Smooth muscle cell of bladder (primary cell): ENCODE measurements around the gene IGFBPL1. TPM values are rescaled to one million over a fixed set of nuclear protein-coding genes. Genes with fewer than 3 reads are reported as not detected.

Experiments
- total RNA-seq: library from RNA; depleted of rRNA; stranded (reverse); fragments of >200 nt; gene quantifications from 2 replicates; pipeline ENCODE4 v1.2.3, GENCODE V29; 2014

The IGFBPL1 gene, protein sequence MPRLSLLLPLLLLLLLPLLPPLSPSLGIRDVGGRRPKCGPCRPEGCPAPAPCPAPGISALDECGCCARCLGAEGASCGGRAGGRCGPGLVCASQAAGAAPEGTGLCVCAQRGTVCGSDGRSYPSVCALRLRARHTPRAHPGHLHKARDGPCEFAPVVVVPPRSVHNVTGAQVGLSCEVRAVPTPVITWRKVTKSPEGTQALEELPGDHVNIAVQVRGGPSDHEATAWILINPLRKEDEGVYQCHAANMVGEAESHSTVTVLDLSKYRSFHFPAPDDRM
- under 0.01 TPM in 1 of 2 replicates, not detected in the other for total RNA-seq

DNA sequence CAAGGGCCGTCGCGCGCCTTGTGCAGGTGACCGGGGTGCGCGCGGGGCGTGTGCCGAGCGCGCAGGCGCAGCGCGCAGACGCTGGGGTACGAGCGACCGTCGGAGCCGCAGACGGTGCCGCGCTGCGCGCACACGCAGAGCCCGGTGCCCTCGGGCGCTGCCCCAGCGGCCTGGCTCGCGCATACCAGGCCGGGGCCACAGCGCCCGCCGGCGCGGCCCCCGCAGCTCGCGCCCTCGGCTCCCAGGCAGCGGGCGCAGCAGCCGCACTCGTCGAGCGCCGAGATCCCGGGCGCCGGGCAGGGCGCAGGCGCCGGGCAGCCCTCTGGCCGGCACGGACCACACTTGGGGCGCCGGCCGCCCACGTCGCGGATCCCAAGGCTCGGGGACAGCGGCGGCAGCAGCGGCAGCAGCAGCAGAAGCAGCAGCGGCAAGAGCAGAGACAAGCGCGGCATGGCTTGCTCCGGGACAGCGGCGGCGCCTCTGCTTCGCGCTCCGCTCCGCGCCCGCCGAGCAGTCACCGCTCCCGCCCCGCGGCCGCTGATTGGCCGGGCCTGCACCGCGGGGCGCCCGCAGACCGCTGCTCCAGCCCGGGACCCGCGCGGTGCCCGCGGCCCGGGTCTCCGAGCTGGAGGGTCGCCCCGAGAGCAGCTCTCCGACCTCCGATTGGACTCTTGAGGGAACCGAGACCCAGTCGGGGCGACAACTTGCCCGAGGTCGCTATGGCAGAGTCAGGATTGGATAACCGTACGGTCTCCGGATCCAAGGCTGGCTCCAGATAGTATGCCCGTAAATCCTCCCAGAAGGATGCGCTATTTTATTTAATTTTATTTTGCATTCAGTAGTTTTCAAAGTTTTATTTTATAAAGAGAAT is at the start of gene IGFBPL1:
TSS of gene IGFBPL1 (minus strand) at position 482 of the 871 bp plus-strand sequence. CDS start at position 452, 30 bp downstream.

DNA sequence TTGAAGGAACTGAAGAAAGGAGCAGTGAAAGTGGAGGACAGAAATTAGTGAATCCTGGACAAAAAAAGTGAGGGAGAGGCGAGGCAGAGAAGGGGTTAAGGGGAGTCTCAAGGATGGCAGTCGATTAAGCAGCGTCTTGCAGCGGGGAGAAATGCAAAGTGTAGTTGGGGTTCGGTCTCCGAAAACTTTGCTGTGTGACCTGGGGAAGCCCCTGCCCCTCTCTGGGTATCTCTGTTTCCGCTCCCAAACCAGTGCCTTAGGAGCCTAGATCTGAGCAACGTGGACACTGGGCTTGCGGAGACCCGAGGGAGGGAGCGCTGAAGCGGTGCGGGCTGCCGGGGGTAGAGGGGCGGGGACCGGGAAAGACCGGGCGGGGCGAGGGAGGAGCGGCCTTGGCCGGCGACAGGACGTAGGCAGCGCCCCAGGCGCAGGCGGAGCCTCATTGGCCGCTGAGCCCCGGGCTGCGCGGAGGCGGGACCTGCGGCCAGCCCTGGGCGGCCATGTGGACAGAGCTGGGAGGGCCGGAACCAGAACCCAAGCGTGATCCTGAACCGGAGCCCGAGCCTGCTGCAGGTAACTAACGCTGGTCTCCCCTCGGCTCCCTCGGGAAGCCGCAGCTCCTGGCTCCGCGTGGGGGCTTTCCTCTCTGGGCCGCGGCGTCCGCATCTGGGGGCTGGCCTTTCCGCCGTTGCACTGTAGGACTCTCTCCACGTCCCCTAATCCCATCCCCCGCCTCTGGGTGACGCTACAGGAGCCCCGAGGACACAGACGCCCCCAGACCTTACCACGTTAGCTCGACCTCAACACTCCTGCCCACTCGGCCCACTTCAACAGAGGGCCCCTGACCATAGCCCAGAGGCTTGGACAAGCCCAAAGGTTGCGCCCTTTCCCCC is 31.8 kb downstream of the IGFBPL1 start, which contains the start of gene ALDH1B1:
TSS of gene ALDH1B1 (plus strand) at position 468 of the 893 bp plus-strand sequence. CDS start 3,047 bp downstream, outside the sequence.

Other genes starting within 250 kb of the IGFBPL1 start
- gene ALDH1B1, start 31.8 kb downstream of the IGFBPL1 start, total RNA-seq = 12.5 and 26.8 TPM in 2 replicates
- not detected in 2 replicates for gene ANKRD18A, start 196.1 kb upstream of the IGFBPL1 start, total RNA-seq